ENCODE results near the gene AGFG2.
"Not testable (repeated sequence)": the region's sequence is repeated elsewhere in the genome, so short reads cannot be mapped to it uniquely, and the experiment has no call there.

The AGFG2 gene

GRCh38 chr7:100553032-100553431 lies 14.0 kb downstream of the AGFG2 start:
- DNase-seq = no peak

GRCh38 chr7:100555701-100556100 lies 16.7 kb downstream of the AGFG2 start:
- DNase-seq = no peak

GRCh38 chr7:100556541-100556940 lies 17.5 kb downstream of the AGFG2 start:
- no peak for DNase-seq

GRCh38 chr7:100559127-100559526 lies 20.1 kb downstream of the AGFG2 start:
- DNase-seq = no peak

- DNase-seq = no peak
Measured at GRCh38 chr7:100561491-100562194, 22.6 kb downstream of the AGFG2 start.

DNA sequence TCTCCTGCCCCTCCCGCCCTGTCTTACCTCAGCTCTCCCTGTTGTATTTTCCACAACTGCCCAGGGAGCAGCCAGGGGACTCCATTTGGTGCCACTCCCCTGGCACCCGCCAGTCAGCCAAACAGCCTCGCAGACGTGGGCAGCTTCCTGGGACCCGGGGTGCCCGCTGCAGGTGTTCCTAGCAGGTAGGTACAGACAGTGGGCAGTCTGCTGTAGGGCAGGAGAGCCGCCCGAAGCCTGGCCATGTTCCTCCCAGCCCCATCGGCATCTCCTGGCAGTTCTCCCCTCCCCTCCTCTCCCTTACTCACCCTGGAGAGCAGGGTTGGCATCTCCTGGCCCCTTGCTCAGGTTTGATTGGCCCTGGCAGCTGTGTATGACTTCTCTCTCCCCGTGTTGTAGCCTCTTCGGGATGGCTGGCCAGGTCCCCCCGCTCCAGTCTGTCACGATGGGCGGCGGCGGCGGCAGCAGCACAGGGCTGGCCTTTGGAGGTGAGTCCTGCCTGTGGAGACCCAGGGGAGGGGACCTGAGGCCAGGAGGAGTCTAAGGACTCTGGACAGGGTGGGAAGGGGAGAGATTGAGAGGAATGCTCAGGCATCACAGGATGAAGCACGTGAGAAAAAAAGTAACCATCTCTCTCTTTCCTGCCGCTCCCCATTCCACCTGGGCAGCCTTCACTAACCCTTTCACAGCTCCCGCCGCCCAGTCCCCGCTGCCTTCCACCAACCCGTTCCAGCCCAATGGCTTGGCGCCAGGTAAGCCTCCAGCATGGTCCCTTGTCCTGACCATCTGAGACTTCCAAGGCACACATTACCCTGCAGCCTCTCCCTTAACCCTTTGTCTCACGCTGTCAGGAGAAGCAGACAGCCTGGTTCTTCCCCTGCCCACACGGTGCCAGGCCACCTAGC lies 23.4 kb downstream of the AGFG2 start:
- DNase-seq = no peak

DNA sequence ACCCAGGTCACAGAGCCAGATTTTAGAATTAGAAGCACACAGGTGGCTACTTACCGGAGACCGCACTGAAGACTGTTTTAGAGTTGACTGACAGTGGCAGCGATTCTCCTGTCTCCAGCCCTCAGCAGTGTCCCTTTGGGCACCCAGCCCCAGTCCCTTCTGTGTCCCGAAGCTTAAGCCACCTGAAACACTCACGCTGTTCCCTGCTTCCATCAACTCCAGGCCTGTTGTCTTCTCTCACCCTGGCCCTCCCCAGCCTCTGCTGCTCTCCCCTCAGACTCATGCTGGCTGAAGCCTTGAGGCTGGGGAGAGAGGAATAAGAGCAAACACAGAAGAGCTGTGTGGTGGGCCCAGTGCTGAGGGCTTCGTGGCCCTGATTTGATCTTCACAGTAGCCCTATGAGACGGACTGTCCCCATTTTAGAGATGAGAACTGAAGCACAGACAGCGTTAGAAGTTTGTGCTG lies 24.1 kb downstream of the AGFG2 start:
- no peak for DNase-seq

DNA sequence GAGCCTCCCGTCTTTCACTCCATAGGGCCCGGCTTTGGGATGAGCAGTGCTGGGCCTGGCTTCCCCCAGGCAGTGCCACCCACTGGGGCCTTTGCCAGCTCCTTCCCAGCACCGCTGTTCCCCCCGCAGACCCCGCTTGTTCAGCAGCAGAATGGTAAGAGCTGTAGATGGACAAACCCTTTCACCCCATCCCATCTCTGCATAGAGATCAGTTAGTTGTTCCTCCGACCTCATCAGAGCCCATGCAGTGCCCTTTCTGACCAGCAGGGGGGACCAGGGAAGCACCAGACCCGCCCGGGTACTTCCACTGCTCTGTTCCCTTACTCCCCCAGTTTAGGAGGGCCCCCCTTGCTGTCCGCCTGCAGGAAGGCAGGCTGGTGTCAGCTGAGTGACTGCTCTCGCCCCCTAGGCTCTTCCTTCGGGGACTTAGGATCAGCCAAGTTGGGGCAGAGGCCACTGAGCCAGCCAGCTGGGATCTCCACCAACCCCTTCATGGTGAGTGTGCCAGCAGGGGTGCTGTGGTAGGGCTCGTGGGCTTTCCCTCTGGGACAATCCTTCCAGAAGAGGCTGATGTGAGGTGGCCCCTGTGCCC lies 24.9 kb downstream of the AGFG2 start:
- no peak for DNase-seq

DNA sequence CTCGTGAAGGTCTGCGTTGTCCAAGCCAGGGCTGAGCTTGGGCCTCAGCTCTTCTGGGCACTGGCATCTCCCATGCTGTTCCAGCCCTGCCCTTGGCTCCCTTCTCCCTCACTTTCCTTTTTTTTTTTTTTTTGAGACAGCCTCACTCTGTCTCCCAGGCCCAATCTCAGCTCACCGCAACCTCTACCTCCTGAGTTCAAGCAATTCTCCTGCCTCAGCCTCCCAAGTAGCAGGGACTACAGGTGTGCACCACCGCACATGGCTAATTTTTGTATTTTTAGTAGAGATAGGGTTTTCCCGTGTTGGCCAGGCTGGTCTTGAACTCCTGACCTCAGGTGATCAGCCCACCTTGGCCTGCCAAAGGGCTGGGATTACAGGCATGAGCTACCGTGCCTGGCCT lies 25.4 kb downstream of the AGFG2 start:
- DNase-seq = not testable (repeated sequence)

DNA sequence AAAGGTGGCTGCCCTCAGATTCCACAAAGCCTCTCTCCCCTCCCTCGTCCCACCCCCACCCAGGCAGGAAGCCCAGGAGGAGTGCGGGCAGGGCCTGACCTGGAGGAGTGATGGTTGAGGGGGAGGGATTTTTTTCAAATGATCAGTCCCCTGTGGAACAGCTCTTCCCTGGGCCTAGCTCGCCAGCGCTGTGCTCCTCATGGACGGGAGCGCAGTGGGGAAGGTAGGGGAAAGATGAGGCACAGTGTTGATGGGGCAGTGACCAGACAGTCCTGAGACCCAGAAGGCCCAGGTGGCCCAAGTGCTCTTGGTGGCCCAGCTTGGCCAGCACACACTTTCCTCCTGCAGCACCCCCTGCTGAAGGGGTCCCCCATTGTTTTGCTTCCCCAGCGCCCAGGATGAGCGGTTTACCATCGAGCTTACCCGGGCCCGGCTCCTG lies 26.1 kb downstream of the AGFG2 start:
- DNase-seq = no peak

GRCh38 chr7:100566018-100566531 lies 27.1 kb downstream of the AGFG2 start:
- no peak for DNase-seq

GRCh38 chr7:100567031-100567730 lies 28.2 kb downstream of the AGFG2 start:
- no peak for DNase-seq

DNA sequence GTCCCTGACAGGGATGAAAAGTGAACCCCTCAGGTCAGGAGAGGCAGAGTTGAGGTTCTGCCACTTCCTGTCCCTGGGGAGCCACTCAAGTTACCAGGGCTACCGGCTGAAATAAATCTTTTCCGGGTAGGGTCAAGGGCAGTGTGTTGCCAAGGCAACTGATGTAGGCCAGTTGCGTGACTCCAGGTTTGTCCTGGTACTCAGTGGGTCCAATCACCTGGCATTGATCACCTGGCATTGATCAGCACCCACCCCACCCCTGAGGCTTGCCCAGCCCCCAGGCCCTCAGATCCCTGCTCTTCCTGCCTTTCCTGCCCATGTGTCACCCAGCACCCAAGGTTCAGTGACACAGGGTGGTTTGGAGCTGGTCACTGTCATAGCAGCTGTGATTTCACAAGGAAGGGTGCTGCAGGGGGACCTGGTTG lies 28.8 kb downstream of the AGFG2 start:
- DNase-seq = no peak

DNA sequence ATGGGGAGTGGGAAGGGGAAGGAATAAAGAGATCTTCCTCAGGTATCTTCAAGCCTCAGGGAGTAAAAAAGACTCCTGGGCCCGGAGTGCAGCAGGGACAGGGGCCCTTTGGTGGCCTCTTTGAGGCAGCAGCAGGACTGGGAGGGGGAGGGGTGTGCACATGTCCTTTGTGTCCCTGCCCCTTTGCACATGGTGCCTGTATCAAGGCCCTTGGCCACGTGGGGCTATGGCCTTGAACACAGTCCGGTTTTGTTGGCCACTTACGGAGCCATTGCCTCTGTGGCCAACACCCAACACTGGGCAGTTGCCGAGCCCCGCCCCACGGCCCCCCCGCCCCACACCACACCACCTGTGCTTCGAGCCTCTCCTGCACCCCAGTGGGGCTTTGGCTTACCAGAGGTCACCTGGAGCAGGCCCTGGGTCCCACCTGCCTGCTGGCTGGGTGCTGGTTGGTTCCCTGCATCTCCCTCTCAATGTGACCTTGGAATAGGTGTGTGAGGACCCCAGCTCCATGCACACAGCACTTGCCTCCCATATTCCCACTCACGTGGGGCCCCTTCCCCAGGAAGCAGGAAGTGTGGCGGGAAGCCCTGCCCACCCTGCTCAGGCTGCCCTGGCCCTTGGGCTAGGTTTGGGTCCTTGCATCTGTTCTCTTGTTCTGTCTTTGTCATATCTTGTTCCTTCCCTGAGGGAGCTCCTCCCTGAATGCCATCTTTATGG lies 29.3 kb downstream of the AGFG2 start:
- no peak for DNase-seq

DNA sequence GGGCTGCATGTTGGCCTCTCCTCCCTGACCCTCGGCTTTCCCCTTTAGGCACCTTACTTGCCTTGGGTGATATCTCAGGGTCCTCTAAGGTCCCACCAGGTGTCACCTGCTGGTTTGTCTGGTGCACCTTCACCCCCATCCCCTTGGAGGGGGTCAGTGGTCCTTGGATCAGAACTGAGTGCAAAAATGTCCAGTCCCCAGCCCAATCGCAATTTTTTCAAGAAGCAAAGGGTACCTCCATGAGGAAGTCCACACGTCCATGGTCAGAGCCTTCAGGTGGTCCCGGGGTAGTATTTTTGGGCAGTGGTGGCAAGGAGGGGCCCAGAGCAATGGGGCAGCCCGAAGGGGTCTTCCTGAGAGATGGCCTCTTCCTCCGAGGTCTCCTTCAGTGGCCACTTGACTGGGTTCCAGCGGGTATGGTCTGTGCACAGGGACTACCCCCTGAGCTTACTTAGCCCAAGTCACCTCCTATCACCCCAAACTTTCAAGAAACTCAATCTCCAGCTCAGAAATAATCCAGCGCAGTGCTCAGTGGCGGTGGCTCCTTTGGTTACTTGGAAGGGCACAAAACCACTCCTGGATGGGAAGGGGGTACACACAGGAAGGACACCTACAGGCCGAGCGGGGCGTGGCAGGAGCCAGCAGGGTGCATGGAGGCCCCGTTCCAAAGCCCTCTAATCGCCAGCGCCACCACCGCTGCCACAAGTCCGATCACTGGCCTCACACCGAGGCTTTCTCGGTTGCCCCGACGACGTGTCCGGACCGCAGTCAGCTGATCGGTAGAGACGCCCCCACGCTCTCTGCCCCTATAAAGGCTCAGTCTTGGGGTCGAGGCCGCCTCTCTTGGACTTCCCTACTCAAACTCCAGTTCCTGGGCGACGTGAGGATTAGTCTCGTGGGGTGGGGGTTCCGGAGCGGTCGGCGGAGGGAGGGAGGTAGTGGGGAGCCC lies 30.2 kb downstream of the AGFG2 start:
- no peak for DNase-seq

DNA sequence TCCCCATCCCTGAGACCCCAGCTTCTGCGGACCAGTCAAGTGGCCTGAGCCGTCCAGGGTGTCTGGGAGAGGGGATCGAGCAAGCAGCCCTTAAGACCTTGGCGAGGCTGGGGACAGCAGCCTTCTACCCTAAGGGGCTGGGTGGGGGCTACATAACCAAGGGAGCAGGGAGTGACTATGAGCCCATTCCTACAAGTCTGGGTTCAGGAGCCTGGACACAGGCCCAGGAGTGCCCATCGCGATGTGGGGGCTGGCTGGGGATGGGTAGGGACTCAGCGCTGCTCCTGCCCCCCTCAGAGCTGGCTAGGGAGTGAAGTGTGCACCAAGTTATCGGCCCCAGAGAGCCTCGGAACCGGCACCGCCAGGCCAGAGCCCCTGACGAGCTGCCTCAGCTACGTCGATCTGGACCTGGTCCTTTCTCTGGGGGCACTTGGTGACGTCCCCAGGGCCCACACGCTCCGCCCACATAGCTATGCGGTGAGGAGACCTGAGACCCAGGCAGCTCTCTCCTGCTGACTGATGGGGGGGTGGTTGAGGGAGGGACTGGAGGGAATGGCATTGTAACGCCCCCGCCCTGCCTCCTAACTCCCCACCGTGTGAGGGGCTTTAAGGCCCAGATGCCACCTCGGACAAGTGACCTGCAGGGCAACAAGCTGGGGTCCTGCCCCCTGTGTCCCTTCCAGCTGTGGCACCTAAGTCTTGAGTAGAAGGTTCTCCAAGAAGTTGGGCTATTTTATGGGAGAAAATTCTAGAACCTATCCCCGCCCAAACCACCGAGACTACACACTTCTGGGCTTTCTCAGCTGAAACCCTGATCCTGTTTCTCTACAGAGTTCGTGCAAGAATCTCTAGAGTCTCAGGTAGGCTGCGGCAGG lies 32.2 kb downstream of the AGFG2 start:
- DNase-seq = no peak

DNA sequence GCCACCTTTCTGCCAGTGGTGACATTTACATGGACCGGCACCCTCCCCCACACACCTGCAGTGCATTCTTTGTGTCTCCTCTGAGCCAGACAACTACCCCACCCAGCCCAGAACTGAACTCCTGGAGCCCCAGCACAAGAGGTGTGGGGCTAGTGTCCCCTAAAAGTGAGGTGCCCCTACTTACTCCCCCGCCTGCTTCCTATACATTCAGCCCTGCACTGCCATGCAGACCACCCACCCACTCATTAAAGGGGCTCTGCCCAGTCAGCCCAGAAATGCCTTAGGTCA lies 32.8 kb downstream of the AGFG2 start:
- no peak for DNase-seq

DNA sequence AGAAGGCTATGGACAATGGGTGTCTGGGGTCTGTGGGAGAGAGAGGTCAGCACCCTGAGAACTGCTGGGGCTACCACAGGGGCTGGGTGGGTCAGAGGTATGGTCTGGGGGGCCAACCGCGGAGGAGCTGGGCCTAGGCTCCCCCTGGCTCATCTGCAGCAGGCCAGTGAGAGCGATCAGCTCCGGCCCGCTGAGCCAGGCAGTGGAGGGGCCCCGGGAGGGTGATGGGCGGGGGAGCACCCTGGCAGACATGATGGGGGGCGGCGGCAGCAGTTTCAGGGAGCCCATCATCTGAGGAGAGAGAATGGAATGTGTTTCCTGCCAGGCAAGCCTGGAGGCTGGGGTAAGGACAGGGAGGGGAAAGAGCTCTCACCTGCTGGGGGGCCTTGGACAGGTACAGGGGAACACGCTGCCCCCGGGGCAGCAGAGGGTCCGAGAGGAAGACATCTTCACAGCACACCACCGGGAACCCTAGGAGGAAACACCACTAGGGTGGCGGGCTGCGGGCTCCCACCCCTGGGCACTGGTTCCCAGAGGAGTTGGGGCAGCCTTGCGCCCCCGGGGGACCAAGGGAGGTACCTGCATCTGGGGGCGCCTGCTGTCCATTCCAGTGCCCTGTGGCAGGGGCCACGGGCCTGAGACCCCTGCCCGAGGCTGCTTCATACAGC lies 33.4 kb downstream of the AGFG2 start:
- DNase-seq = no peak

- DNase-seq = no peak
Measured at GRCh38 chr7:100572949-100573675, 34.1 kb downstream of the AGFG2 start.
